Astrocyte (in vitro differentiated cells and primary cell): ENCODE results near the gene UBTD1. TPM values are rescaled to one million over a fixed set of nuclear protein-coding genes. Genes with fewer than 3 reads are reported as not detected.
A peak's percentile ranks its signal among the peaks of the same experiment; 100 is the strongest.

Source experiments
- DNase-seq: peaks from one replicate; pipeline ENCODE4 v3.0.0-alpha.2; 2010; ENCODE audit warnings: low read depth
- FAIRE-seq: peaks from 2 replicates; lab custom pipeline; 2011; peaks lifted over from hg19 to GRCh38; lab: Jason Lieb, UNC
- H2AFZ ChIP-seq: 2 replicates; pipeline ENCODE4 v1.6.0; 2012; ENCODE audit warnings: low read depth, low read length, inconsistent platforms
- H3K27ac ChIP-seq: 2 replicates; pipeline ENCODE4 v1.5.1; 2011; ENCODE audit warnings: low read depth, low read length, inconsistent platforms
- H3K27me3 ChIP-seq: 2 replicates; pipeline ENCODE4 v1.6.0; 2011; ENCODE audit warnings: low read length, inconsistent platforms; ENCODE audit not compliant: insufficient read depth
- H3K36me3 ChIP-seq: 2 replicates; pipeline ENCODE4 v1.5.1; 2011; ENCODE audit warnings: low read length, inconsistent platforms; ENCODE audit not compliant: insufficient read depth
- H3K4me1 ChIP-seq: 2 replicates; pipeline ENCODE4 v1.5.1; 2011; ENCODE audit warnings: low read length, inconsistent platforms; ENCODE audit not compliant: insufficient read depth
- H3K4me2 ChIP-seq: 2 replicates; pipeline ENCODE4 v1.6.0; 2012; ENCODE audit warnings: low read length, inconsistent platforms
- H3K4me3 ChIP-seq: 2 replicates; pipeline ENCODE4 v1.5.1; 2011; ENCODE audit warnings: low read depth, mild to moderate bottlenecking, low read length, inconsistent platforms; ENCODE audit not compliant: insufficient read depth
- H3K79me2 ChIP-seq: 2 replicates; pipeline ENCODE4 v1.6.0; 2012; ENCODE audit warnings: mild to moderate bottlenecking, low read length, inconsistent platforms; ENCODE audit not compliant: insufficient read depth
- H3K9ac ChIP-seq: 2 replicates; pipeline ENCODE4 v1.6.0; 2012; ENCODE audit warnings: mild to moderate bottlenecking, low read length, inconsistent platforms
- H3K9me3 ChIP-seq: 2 replicates; pipeline ENCODE4 v1.5.1; 2012; ENCODE audit warnings: low read depth, mild to moderate bottlenecking, low read length, inconsistent platforms; ENCODE audit not compliant: insufficient read depth
- H4K20me1 ChIP-seq: 2 replicates; pipeline ENCODE4 v1.6.0; 2012; ENCODE audit warnings: low read length, inconsistent platforms; ENCODE audit not compliant: insufficient read depth
- H3K27ac Mint-ChIP-seq: one replicate; pipeline ENCODE4 v1.8.0; 2021; ENCODE audit warnings: mild to moderate bottlenecking, mixed read lengths; ENCODE audit not compliant: unreplicated experiment
- H3K27me3 Mint-ChIP-seq: one replicate; pipeline ENCODE4 v1.8.0; 2021; ENCODE audit warnings: low read depth, mixed read lengths; ENCODE audit not compliant: unreplicated experiment
- H3K36me3 Mint-ChIP-seq: one replicate; pipeline ENCODE4 v1.8.0; 2021; ENCODE audit warnings: low read depth, mixed read lengths; ENCODE audit not compliant: unreplicated experiment
- H3K4me1 Mint-ChIP-seq: one replicate; pipeline ENCODE4 v1.8.0; 2021; ENCODE audit warnings: low read depth, mixed read lengths; ENCODE audit not compliant: unreplicated experiment
- H3K4me3 Mint-ChIP-seq: one replicate; pipeline ENCODE4 v1.8.0; 2021; ENCODE audit warnings: mild to moderate bottlenecking, moderate library complexity, mixed read lengths; ENCODE audit not compliant: unreplicated experiment
- H3K9me3 Mint-ChIP-seq: one replicate; pipeline ENCODE4 v1.8.0; 2021; ENCODE audit warnings: mild to moderate bottlenecking, mixed read lengths; ENCODE audit not compliant: unreplicated experiment
- CTCF ChIP-seq: IDR thresholded peaks from 2 replicates; pipeline ENCODE4 v1.5.1; 2011; ENCODE audit warnings: low read depth, mild to moderate bottlenecking, inconsistent platforms, low read length, moderate library complexity; ENCODE audit not compliant: insufficient read depth
- EZH2 ChIP-seq: IDR thresholded peaks from 2 replicates; pipeline ENCODE4 v1.6.1; 2012; ENCODE audit warnings: mild to moderate bottlenecking, low read length, inconsistent platforms; ENCODE audit not compliant: insufficient read depth
- total RNA-seq: library from RNA; stranded (reverse); gene quantifications from 2 replicates; pipeline ENCODE4 v1.2.1, GENCODE V29; 2021

Gene UBTD1
- total RNA-seq, 1 donor from 2014 or later = 73.1 TPM

DNA sequence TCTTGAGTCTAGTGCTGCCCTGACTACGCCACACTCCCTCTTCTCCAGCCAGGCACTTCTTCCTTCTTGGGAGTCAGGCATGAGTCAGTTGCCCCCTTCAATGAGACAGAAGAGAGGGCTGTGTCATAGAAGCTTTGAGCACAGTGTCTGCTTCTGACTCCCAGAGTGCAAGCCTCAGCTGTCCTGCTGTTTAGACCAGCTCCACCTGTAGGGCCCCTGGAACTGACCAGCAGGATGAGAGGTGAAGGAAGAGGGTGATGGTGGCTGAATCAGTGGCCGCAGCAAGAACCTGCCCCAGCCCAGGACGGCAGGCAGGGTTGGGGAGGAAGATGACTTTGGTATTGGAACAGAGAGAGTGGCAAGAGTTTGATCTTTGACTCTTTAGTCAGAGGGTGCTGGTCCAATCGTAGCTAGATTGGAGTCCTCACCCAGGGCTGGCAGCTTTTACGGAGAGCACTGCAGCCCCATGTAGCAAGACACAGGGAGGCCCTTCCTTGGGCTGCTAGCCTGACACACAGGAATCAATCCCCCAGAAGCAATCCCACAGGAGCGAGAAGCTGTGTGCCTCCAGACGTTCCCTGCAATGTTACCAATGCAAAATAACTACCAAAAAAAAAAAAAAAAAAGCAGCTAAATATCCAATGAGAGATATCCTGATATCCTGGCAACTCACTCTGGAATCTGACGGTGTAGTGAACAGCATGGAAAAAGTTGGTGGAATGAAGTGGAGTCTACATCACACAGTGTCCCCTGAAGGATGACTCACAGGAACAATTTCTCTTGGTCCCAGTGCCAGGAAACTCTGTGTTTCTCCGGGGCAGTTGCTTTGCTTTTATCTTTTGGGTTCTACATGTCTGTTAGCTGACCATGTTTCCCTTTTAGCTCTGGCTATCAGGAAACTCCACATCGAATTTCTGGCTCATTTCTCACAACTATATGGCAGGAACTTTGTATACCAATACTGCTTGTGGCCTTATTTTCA lies 97.7 kb downstream of the UBTD1 start:
- FAIRE-seq (peak; percentile 78), DNase-seq (peak; percentile 94)
- Mint-ChIP-seq H3K27ac (peak overlapping the region; percentile 94), H3K27me3 (peaks cover 3% of the 10 kb centered on the region), H3K9me3 (no peaks in the 10 kb centered on the region), H3K36me3 (no peaks in the 10 kb centered on the region), H3K4me3 (peak overlapping the region; percentile 40), H3K4me1 (peaks cover 19% of the 10 kb centered on the region)
- peak overlapping the region; percentile 27 for H2AFZ ChIP-seq
- H3K36me3 ChIP-seq = no peaks in the 10 kb centered on the region
- no peaks in the 10 kb centered on the region for H4K20me1 ChIP-seq
- peak overlapping the region; percentile 18 for H3K4me3 ChIP-seq
- H3K9ac ChIP-seq = peak overlapping the region; percentile 71
- no peak for TF ChIP-seq EZH2
- no peak for TF ChIP-seq CTCF
- H3K9me3 ChIP-seq = no peaks in the 10 kb centered on the region
- peaks cover 25% of the 10 kb centered on the region for H3K4me1 ChIP-seq
- peak overlapping the region; percentile 78 for H3K4me2 ChIP-seq
- peak overlapping the region; percentile 89 for H3K27ac ChIP-seq
- no peaks in the 10 kb centered on the region for H3K79me2 ChIP-seq
- H3K27me3 ChIP-seq = no peaks in the 10 kb centered on the region

DNA sequence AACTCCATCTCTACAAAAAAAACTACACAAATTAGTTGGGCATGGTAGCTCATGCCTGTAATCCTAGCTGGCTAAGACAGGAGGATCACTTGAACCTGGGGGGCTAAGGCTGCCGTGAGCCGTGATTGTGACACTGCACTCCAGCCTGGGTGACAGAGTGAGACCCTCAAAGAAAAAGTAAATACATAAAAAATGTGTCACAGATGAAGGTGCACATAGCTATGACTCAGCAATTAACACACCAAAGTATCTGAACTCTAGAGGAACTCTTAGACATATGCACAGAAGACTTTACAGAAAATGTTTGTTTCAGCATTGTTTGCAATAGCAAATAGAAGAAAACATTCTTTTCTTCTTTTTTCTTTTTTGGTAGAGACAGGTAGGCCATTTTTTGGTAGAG lies 99.1 kb downstream of the UBTD1 start:
- Histone ChIP-seq H3K4me2 (peak overlapping the region; percentile 78), H3K4me3 (no peak overlapping the region), H3K36me3 (no peaks in the 10 kb centered on the region), H3K27ac (peak overlapping the region; percentile 89), H3K9ac (no peak overlapping the region), H3K27me3 (no peaks in the 10 kb centered on the region), H3K9me3 (no peaks in the 10 kb centered on the region), H2AFZ (no peak overlapping the region), H3K79me2 (no peaks in the 10 kb centered on the region), H3K4me1 (peaks cover 25% of the 10 kb centered on the region), H4K20me1 (no peaks in the 10 kb centered on the region)
- Mint-ChIP-seq H3K36me3 (no peaks in the 10 kb centered on the region), H3K27ac (no peak overlapping the region), H3K9me3 (no peaks in the 10 kb centered on the region), H3K4me1 (peaks cover 19% of the 10 kb centered on the region), H3K4me3 (no peak overlapping the region), H3K27me3 (peaks cover 3% of the 10 kb centered on the region)
- no peak for TF ChIP-seq EZH2
- no peak for TF ChIP-seq CTCF
- FAIRE-seq (no peak), DNase-seq (no peak)
